ENCODE data around the gene KCNQ1.

GRCh38 chr11:2747248-2748027 is 302.6 kb downstream of the KCNQ1 start:
- TF ChIP-seq, protein P1, sequence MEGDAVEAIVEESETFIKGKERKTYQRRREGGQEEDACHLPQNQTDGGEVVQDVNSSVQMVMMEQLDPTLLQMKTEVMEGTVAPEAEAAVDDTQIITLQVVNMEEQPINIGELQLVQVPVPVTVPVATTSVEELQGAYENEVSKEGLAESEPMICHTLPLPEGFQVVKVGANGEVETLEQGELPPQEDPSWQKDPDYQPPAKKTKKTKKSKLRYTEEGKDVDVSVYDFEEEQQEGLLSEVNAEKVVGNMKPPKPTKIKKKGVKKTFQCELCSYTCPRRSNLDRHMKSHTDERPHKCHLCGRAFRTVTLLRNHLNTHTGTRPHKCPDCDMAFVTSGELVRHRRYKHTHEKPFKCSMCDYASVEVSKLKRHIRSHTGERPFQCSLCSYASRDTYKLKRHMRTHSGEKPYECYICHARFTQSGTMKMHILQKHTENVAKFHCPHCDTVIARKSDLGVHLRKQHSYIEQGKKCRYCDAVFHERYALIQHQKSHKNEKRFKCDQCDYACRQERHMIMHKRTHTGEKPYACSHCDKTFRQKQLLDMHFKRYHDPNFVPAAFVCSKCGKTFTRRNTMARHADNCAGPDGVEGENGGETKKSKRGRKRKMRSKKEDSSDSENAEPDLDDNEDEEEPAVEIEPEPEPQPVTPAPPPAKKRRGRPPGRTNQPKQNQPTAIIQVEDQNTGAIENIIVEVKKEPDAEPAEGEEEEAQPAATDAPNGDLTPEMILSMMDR (optimal IDR thresholded peaks at IDR 0.05 in 1 of 3, IDR thresholded peaks at IDR 0.05 in 1 of 3, conservative IDR thresholded peaks at IDR 0.05 in 1 of 3; ENCODE audit: extremely low read depth in 1 of 3, insufficient read depth in 2 of 3, low read length in 3 of 3) = no peak
- no peak for TF ChIP-seq EZH2 (IDR thresholded peaks at IDR 0.05; ENCODE audit: low read length)

Data from keratinocyte (primary cell).